NCI-H226 (cell line): ENCODE measurements around the gene RASAL2.
A peak's percentile ranks its signal among the peaks of the same experiment; 100 is the strongest.
"Not testable (repeated sequence)": the region's sequence is repeated elsewhere in the genome, so short reads cannot be mapped to it uniquely, and the experiment has no call there.

Experiments
- DNase-seq: peaks from one replicate; pipeline ENCODE4 v3.0.0-alpha.2; 2015

RASAL2 gene

DNA sequence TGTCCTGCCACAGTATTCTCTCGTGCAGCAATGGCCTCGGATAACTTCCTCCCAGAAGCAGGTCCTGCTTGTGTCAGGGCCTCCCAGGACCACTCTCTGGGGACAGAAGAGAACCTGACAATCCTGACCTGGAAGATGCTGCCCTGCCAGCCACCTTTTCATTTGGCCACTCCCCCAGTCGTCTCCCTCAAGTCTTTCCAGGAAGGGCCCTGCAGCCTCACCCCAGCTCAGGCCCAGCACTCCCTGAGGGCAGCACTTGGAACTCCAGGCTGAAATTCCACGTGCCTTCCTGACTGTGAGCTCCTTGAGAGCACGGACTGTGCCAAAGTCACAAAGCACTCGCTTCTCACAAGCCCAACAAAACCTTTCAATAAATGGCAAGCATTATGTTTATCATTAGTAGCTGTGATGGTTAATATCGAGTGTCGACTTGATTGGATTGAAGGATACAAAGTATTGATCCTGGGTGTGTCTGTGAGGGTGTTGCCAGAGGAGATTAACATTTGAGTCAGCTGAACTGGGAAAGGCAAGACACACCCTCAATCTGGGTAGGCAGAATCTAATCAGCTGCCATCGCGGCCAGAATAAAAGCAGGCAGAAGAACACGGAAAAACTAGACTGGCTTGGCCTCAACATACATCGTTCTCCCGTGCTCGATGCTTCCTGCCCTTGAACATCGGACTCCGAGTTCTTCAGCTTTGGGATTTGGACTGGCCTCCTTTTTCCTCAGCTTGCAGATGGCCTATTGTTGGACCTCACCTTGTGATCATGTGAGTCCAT is 405.2 kb downstream of the RASAL2 start:
- DNase-seq: no peak

GRCh38 chr1:178500091-178500770 is 406.3 kb downstream of the RASAL2 start:
- DNase-seq: no peak

GRCh38 chr1:178500936-178501554 is 407.1 kb downstream of the RASAL2 start:
- DNase-seq: no peak

GRCh38 chr1:178501705-178502329 is 407.9 kb downstream of the RASAL2 start:
- peak; percentile 26 for DNase-seq

- no peak for DNase-seq
Measured at GRCh38 chr1:178502330-178502714, 408.4 kb downstream of the RASAL2 start.

- no peak for DNase-seq
Measured at GRCh38 chr1:178502856-178503255, 409.0 kb downstream of the RASAL2 start.

DNA sequence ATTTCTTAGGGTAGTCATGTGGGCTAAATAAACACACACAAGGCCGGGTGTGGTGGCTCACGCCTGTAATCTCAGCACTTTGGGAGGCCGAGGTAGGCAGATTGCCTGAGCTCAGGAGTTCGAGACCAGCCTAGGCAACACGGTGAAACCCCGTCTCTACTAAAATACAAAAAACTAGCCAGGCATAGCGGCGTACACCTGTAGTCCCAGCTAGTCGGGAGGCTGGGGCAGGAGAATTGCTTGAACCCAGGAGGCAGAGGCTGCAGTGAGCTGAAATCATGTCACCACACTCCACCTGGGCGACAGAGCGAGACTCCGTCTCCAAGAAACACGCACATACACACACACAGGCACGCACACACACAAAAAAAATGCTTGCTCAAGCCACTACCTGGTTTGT is 409.4 kb downstream of the RASAL2 start:
- not testable (repeated sequence) for DNase-seq

DNA sequence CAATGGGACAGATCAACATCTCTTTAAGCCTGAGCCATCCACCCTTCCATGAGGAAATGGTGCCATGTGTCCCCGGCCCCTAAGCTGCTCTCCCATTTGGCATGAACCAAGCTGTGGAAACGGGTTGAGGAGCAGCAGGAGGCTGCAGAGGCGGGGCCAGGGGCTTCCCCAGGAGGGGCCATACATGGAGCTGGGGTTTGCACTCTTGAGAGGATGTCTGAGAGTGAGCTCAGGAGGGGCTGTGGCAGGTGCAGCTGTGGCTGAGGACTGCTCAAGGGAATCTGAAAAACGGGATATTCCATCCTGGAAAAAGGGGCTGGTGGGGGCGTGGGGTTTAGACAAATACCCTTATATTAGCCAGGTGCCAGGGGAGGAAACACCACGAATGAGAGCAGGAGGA is 409.9 kb downstream of the RASAL2 start:
- DNase-seq: no peak

DNA sequence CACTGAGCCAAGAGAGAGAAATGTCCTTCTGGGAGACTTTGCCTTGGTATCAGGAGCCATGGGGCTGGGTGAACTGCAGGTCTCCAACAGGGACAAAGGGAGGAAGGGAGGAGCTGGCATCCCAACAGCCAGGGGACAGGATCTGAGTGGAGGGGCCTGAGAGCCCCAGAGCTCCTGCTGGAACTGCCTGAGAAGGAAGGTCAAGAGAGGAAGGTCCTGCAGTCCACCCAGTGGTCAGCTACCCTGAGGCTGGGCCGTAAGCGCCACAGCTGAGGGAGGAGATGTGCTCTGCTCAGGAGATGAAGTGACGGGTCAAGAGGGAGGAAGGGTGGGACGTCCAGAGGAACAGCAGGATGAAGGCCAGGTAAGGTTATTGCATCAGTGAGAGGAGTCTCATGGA is 410.4 kb downstream of the RASAL2 start:
- DNase-seq: no peak

DNA sequence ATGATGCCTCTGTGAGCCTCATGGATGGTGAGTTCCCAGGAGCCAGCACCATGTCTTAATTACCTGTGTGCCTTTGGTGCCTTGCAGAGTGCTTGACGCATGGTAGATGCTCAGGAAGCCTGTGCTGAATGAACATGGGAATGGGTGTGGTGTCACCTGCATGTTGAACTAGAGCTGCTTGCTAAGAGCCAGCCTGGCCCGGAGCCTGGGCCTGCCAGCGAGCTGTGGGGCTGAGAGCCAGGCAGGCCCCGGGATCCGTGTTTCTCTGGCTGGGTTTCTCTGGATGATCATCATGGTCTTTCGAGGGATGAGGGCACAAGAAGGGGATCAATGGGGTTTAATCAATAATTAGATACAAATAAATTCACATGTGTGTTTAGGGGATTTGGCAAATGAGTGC is 412.3 kb downstream of the RASAL2 start:
- no peak for DNase-seq

DNA sequence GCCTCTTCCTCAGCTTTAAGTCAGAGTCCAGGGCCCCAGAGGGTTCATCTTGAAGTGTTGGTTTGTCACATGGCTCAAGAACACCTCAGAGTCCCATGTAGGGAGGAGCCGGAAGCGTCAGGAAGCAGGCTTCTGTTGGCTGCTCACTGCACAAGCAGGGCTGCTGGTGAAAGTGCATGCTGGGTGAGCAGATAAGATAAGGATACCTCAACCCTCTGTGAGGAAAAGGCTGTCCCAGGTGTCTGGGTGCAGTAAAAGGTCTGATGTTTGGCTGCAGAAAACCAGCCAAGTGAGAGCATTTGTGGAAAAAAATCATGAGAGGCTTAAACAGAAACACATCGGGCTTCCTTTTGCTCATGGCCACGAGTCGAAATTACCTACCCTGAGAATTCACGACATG is 412.8 kb downstream of the RASAL2 start:
- peak; percentile 20 for DNase-seq

- DNase-seq: peak; percentile 34
Measured at GRCh38 chr1:178509414-178510007, 415.6 kb downstream of the RASAL2 start.

DNA sequence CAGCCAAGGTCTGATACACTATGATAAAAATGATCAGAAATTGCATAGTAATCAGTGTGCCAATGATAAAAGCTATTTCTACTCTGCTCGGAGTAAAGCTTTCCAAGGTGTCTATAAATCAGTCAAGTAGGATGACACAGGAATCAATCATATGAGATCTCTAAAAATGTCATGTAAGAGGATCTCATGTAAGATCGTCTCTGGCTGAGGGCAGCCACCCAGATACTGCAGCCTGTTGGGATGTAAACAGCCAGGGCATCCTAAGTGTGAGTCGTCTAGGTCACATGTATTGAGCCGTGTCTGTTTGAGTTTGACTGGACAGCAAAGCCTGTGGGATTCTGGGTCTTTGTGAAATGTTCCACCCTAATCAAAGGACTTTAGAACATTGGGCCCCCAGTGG is 416.3 kb downstream of the RASAL2 start:
- DNase-seq: no peak

DNA sequence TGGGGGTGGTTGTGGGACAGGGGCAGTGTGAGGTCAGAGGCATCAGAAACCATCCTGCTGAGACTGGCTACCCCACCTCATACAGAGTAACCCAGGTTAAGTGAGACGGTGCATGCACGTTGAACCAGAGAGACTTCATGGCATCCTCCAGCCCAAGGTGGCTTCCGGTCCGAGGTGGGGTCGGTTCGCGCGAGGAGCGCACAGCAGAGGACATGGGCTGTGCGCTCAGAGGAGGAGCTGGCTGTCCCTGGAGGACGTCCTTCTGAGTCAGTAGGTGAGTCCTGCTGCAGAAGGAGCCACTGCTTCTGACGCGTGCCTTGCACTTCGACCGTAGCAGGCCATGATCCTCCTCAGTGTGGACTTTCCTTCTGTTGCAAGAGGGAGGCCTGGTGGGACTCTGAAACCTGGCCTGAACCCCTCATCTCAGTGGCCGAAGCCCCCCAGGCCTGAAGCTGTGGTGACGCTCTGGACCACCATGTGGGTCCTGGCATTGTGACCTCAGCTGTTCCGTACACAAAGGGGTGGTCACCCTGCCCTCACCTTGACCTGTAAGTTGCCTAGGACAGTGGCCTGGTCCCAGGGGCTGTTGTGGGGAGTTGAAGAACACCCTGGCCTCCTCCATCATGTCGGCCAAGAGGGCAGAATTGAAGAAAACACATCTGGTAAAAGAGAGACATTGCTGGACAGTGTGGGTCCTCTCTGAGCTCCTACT is 418.8 kb downstream of the RASAL2 start, which contains the start of gene TEX35:
Gene TEX35 (plus strand): TSS at position 544 of the 712 bp plus-strand sequence. CDS start 80 bp downstream, at position 624.
- DNase-seq: no peak

GRCh38 chr1:178513278-178513983 is 419.5 kb downstream of the RASAL2 start:
- DNase-seq: no peak

GRCh38 chr1:178516110-178516509 is 422.2 kb downstream of the RASAL2 start:
- DNase-seq: no peak

DNA sequence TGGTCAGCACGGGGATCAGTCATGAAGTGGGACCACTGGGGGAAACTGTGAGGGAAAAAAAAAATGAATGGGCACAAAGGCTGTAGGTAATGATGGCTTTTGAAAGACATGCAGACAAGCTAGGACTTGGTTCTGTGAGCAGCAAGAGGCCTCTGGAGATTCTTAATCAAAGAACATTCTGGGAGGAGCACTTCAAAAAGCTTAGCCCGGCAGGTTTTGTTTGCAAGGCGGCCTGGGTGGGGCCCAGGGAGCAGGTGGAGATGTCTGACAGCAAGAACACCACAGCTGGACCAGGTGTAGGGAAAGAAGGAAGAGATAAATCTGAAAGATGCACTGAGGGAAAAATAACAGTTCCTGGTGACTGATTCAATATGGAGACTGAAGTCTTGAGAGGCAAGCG is 425.0 kb downstream of the RASAL2 start:
- no peak for DNase-seq

DNA sequence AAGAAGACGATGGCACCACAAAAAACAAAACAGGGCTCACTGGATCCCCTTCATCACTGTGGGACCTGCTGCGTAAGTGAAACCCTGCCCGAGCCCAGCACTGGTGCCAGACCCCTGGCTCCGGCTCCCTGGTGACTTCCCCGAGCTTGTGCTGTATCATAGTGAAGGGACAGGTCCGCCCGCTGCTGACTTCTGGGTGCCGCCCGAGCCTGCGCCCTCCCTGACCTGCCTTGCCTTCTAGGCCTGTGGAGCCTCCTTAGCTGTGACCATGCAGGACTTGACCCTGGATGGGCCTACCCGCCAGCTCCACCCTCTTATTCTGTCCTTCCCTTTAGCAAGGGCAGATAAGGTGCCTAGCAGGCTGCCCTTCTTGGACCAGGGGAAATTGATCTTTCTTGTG is 426.9 kb downstream of the RASAL2 start:
- DNase-seq: no peak

GRCh38 chr1:178521241-178521640 is 427.3 kb downstream of the RASAL2 start:
- no peak for DNase-seq

DNA sequence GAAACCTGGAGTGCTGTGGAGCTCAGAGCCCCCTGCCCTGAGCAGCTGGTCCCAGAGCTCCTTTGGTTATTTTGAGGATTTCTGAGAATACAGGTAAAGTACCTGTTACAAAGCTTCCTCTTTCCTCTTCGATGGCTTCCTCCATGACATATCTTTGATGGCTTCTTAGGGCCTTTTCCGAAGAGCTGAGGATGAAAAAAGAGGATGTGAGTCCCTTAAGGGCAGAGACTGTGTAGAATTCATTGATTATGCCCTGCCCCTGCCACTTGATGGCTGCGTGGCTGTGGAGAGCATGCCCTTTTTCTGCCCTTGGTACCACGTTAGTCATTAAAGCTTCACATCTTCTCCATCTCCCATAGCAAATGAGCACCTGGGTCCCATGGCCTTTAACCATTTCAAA is 433.2 kb downstream of the RASAL2 start:
- DNase-seq: no peak

DNA sequence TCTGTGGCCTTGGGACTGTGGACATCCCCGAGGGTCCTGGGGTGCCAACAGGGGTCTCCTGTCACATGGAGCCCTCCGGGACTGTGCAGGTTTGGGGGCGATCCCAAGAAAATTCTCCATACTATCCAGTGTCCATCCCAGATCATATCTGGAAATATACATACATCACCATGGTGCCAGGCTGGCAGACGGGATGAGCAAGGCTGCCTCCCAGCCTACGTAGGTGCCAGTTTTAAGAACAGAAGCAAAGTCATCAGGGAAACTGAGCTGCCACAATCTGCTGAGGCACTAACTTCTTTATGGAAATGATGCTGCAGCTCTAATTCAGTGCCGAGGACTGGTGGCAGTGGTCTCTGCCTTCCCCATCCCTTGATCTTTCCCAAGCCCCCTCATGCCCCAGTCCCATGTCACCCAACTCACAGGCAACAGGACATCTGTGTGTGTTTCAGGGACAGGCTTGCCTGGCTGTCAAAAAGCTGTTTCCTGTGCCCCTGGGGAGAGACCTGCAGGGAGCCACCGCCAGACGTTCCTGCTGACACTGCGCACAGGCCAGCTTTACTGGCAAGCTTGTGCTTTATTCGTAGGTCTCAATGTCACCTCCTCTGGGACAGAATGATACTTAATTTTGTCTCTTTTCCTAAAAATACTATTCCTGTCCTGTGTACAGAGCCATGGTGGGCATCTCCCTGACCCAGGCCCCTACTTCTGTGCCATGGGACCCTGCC is 434.5 kb downstream of the RASAL2 start:
- DNase-seq: no peak
